GM12864 (cell line): Measurements from ENCODE around the gene ADAMTS9.

ENCODE experiments used
- DNase-seq: peaks from one replicate; pipeline ENCODE4 v3.0.0-alpha.2; 2011; ENCODE audit warnings: low read depth
- H3K4me3 ChIP-seq: 2 replicates; pipeline ENCODE4 v1.5.1; 2011; ENCODE audit warnings: mild to moderate bottlenecking, low read depth, low read length, control low read depth
- CTCF ChIP-seq: IDR thresholded peaks from 2 replicates; pipeline ENCODE4 v1.5.1; 2011; ENCODE audit warnings: low read depth, mild to moderate bottlenecking, moderate library complexity, low read length, control low read depth, inconsistent platforms; ENCODE audit errors: missing control alignments

Gene ADAMTS9

GRCh38 chr3:64655160-64655559, 32.6 kb downstream of the ADAMTS9 start:
- TF ChIP-seq CTCF: no peak
- DNase-seq: no peak
- no peak overlapping the region for H3K4me3 ChIP-seq

GRCh38 chr3:64654013-64654412, 33.8 kb downstream of the ADAMTS9 start:
- no peak for DNase-seq
- TF ChIP-seq CTCF: no peak
- H3K4me3 ChIP-seq: no peak overlapping the region

- H3K4me3 ChIP-seq: no peak overlapping the region
- DNase-seq: no peak
- no peak for TF ChIP-seq CTCF
Observed at GRCh38 chr3:64653101-64653500, 34.7 kb downstream of the ADAMTS9 start.

- no peak overlapping the region for H3K4me3 ChIP-seq
- no peak for TF ChIP-seq CTCF
- DNase-seq: no peak
Observed at GRCh38 chr3:64651741-64652241, 36.0 kb downstream of the ADAMTS9 start.

GRCh38 chr3:64651303-64651702, 36.5 kb downstream of the ADAMTS9 start:
- no peak overlapping the region for H3K4me3 ChIP-seq
- DNase-seq: no peak
- TF ChIP-seq CTCF: no peak

- TF ChIP-seq CTCF: no peak
- no peak for DNase-seq
- H3K4me3 ChIP-seq: no peak overlapping the region
Observed at GRCh38 chr3:64650715-64651114, 37.1 kb downstream of the ADAMTS9 start.

GRCh38 chr3:64650096-64650622, 37.6 kb downstream of the ADAMTS9 start:
- H3K4me3 ChIP-seq: no peak overlapping the region
- no peak for TF ChIP-seq CTCF
- no peak for DNase-seq
